Esophagus squamous epithelium (tissue), 5 donors: Measurements from ENCODE around the gene SMAD5. TPM values are rescaled to one million over a fixed set of nuclear protein-coding genes. Genes with fewer than 3 reads are reported as not detected.

Experiments used
- DNase-seq: peaks from one replicate; lab custom pipeline; 2025; lab: John Stamatoyannopoulos, UW
- H3K27ac ChIP-seq, 4 donors: fragments of 200-600 bp; sonication (generic); one replicate each; pipeline ENCODE4 v1.5.1; 2016 to 2019; ENCODE audit warnings: mild to moderate bottlenecking in 1 of 4
- H3K27me3 ChIP-seq, 4 donors: fragments of 200-600 bp; sonication (generic); 1 replicate in 3 of 4; 2 replicates in 1 of 4; pipeline versions ENCODE4 v1.5.1 to v1.6.0; 2017 to 2021; ENCODE audit warnings: antibody characterized with exemption in 1 of 4
- H3K36me3 ChIP-seq, 3 donors: fragments of 200-600 bp; sonication (generic); one replicate each; pipeline ENCODE4 v1.5.1; 2016 to 2019
- H3K4me1 ChIP-seq, 3 donors: fragments of 200-600 bp; sonication (generic); one replicate each; pipeline ENCODE4 v1.5.1; 2017 to 2019
- H3K4me3 ChIP-seq, 4 donors: fragments of 200-600 bp; sonication (generic); 1 replicate in 3 of 4; 2 replicates in 1 of 4; pipeline ENCODE4 v1.5.1; 2016 to 2019; ENCODE audit warnings: mild to moderate bottlenecking in 2 of 4, moderate library complexity in 1 of 4
- H3K9me3 ChIP-seq, 3 donors: fragments of 200-600 bp; sonication (generic); one replicate each; pipeline ENCODE4 v1.5.1; 2016 to 2019
- CTCF ChIP-seq, 6 experiments: fragments of 450-650 bp in 4 of 6; fragments of 200-600 bp in 2 of 6; sonication (generic) in 2 of 6; IDR thresholded peaks; one replicate each; pipeline ENCODE4 v1.5.1; 2016 to 2019; ENCODE audit warnings: antibody characterized with exemption in 6 of 6, mild to moderate bottlenecking in 4 of 6, moderate library complexity in 4 of 6
- POLR2A ChIP-seq, 4 donors: fragments of 450-650 bp; IDR thresholded peaks; one replicate each; pipeline ENCODE4 v1.6.1; 2017; ENCODE audit warnings: antibody characterized with exemption in 4 of 4, mild to moderate bottlenecking in 4 of 4, moderate library complexity in 3 of 4
- WGBS, 2 donors: methylation state at CpG; one replicate each; pipeline ENCODE4 v1.1.5; 2018; 5-methylcytosine and 5-hydroxymethylcytosine counted together
- intact Hi-C: fragments of 100-400 bp; cut with DNase I; formaldehyde crosslinking; loops from one replicate; pipeline ENCODE4 v1.15.0; 2022
- total RNA-seq, 4 donors: library from RNA; depleted of rRNA; stranded (reverse); fragments of >200 nt; gene quantifications; one replicate each; pipeline ENCODE4 v1.1.0, GENCODE V29; 2016
- donor health status: DM: yes; HTN: yes; CAD: no.

SMAD5 gene
- total RNA-seq, 4 donors from 2014 or later, result 32.0 to 49.6 (median 38.1) TPM

- peaks cover 0 to 21% (median 0%) of the 10 kb centered on the region in 3 donors for H3K36me3 ChIP-seq
- H3K4me3 ChIP-seq, result peak within 1 kb of the TSS; percentile 27 to 57 (median 44)
- WGBS, 2 donors, result 0% methylated on average over 1 to 5 of the region's 81 CpGs
- H3K27ac ChIP-seq, result no peak within 1 kb of the TSS
- peaks cover 0 to 64% (median 12%) of the 10 kb centered on the region in 4 donors for H3K27me3 ChIP-seq
- H3K9me3 ChIP-seq, result no peaks in the 10 kb centered on the region
- intact Hi-C loops, result no loop called here
- DNase-seq, result no peak
- peaks cover 16 to 39% (median 19%) of the 10 kb centered on the region in 3 donors for H3K4me1 ChIP-seq
- TF ChIP-seq POLR2A (IDR thresholded peaks at IDR 0.05), result no peak
- no peak for TF ChIP-seq CTCF (IDR thresholded peaks at IDR 0.05)
Measured at GRCh38 chr5:136192526-136193321, 60.1 kb downstream of the SMAD5 start, which contains the start of gene SMIM32. Gene SMIM32 (minus strand): TSS chr5:136193162. CDS start chr5:136192524, 638 bp downstream.

- no peak overlapping the region for H3K27ac ChIP-seq
- TF ChIP-seq CTCF (IDR thresholded peaks at IDR 0.05), result no peak
- no peak for TF ChIP-seq POLR2A (IDR thresholded peaks at IDR 0.05)
- H3K36me3 ChIP-seq, result peaks cover 0 to 14% (median 0%) of the 10 kb centered on the region in 3 donors
- H3K27me3 ChIP-seq, result peaks cover 0 to 64% (median 12%) of the 10 kb centered on the region in 4 donors
- H3K4me1 ChIP-seq, result peaks cover 16 to 39% (median 19%) of the 10 kb centered on the region in 3 donors
- no peak for DNase-seq
- H3K9me3 ChIP-seq, result no peaks in the 10 kb centered on the region
- WGBS, 2 donors, result 18 to 38% methylated on average over 5 to 7 of the region's 18 CpGs
- H3K4me3 ChIP-seq, result peak overlapping the region; percentile 27 to 57 (median 44)
- intact Hi-C loops, result no loop called here
Measured at GRCh38 chr5:136193322-136193935, 60.8 kb downstream of the SMAD5 start.

- Histone ChIP-seq H3K9me3 (no peaks in the 10 kb centered on the region), H3K4me3 (no peak overlapping the region), H3K27me3 (peaks cover 0 to 67% (median 12%) of the 10 kb centered on the region in 4 donors), H3K27ac (no peak overlapping the region), H3K36me3 (peaks cover 0 to 3% (median 0%) of the 10 kb centered on the region in 3 donors), H3K4me1 (peaks cover 16 to 39% (median 19%) of the 10 kb centered on the region in 3 donors)
- DNase-seq, result no peak
- intact Hi-C loops, result no loop called here
- 86 to 87% methylated on average over 3 of the region's 3 CpGs for WGBS, 2 donors
- TF ChIP-seq POLR2A (IDR thresholded peaks at IDR 0.05) (no peak), CTCF (IDR thresholded peaks at IDR 0.05) (no peak)
Measured at GRCh38 chr5:136194576-136194975, 61.9 kb downstream of the SMAD5 start.

- WGBS, 2 donors, result 66 to 70% methylated on average over 10 to 11 of the region's 12 CpGs
- no peak for DNase-seq
- Histone ChIP-seq H3K4me1 (peaks cover 16 to 25% (median 19%) of the 10 kb centered on the region in 3 donors), H3K27ac (no peak overlapping the region), H3K4me3 (no peak overlapping the region), H3K9me3 (no peaks in the 10 kb centered on the region), H3K36me3 (no peaks in the 10 kb centered on the region), H3K27me3 (peaks cover 0 to 67% (median 12%) of the 10 kb centered on the region in 4 donors)
- intact Hi-C loops, result no loop called here
- TF ChIP-seq CTCF (IDR thresholded peaks at IDR 0.05), result no peak
- TF ChIP-seq POLR2A (IDR thresholded peaks at IDR 0.05), result no peak
Measured at GRCh38 chr5:136195971-136196820, 63.6 kb downstream of the SMAD5 start.
